T-helper 2 cell treated with Interferon-gamma antibody and Interleukin-4, amounts not matched to agents 5 μg/mL and 100 μg/mL, for 36 hours (primary cell): ENCODE results near the gene CSF3.
A peak's percentile ranks its signal among the peaks of the same experiment; 100 is the strongest.

Experiments used
- DNase-seq: peaks from one replicate; pipeline ENCODE4 v3.0.0; 2021; ENCODE audit warnings: low spot score
- H3K27ac Mint-ChIP-seq: one replicate; pipeline ENCODE4 v1.8.0; 2021; ENCODE audit warnings: mild to moderate bottlenecking, mixed read lengths
- H3K27me3 Mint-ChIP-seq: one replicate; pipeline ENCODE4 v1.8.0; 2021; ENCODE audit warnings: low read depth, mixed read lengths
- H3K36me3 Mint-ChIP-seq: one replicate; pipeline ENCODE4 v1.8.0; 2021; ENCODE audit warnings: low read depth, mixed read lengths
- H3K4me1 Mint-ChIP-seq: one replicate; pipeline ENCODE4 v1.8.0; 2021; ENCODE audit warnings: low read depth, mixed read lengths
- H3K4me3 Mint-ChIP-seq: one replicate; pipeline ENCODE4 v1.8.0; 2022; ENCODE audit warnings: mild to moderate bottlenecking, moderate library complexity, mixed read lengths
- H3K9me3 Mint-ChIP-seq: one replicate; pipeline ENCODE4 v1.8.0; 2021; ENCODE audit warnings: mixed read lengths

CSF3 gene

GRCh38 chr17:40038882-40039513 lies 23.8 kb downstream of the CSF3 start:
- DNase-seq = no peak
- Mint-ChIP-seq H3K27ac (no peak overlapping the region), H3K4me3 (no peak overlapping the region), H3K9me3 (no peaks in the 10 kb centered on the region), H3K27me3 (no peaks in the 10 kb centered on the region), H3K36me3 (peaks cover 2% of the 10 kb centered on the region), H3K4me1 (no peaks in the 10 kb centered on the region)

GRCh38 chr17:40041196-40041595 lies 26.0 kb downstream of the CSF3 start:
- H3K4me1 Mint-ChIP-seq = no peaks in the 10 kb centered on the region
- H3K27ac Mint-ChIP-seq = no peak overlapping the region
- no peaks in the 10 kb centered on the region for H3K27me3 Mint-ChIP-seq
- H3K4me3 Mint-ChIP-seq = no peak overlapping the region
- no peak for DNase-seq
- no peaks in the 10 kb centered on the region for H3K9me3 Mint-ChIP-seq
- peaks cover 2% of the 10 kb centered on the region for H3K36me3 Mint-ChIP-seq

- no peak overlapping the region for H3K4me3 Mint-ChIP-seq
- H3K27ac Mint-ChIP-seq = no peak overlapping the region
- no peaks in the 10 kb centered on the region for H3K9me3 Mint-ChIP-seq
- H3K36me3 Mint-ChIP-seq = peaks cover 7% of the 10 kb centered on the region
- no peak for DNase-seq
- H3K27me3 Mint-ChIP-seq = peaks cover 13% of the 10 kb centered on the region
- H3K4me1 Mint-ChIP-seq = peaks cover 13% of the 10 kb centered on the region
These were observed 41.3 kb downstream of the CSF3 start for GRCh38 chr17:40056379-40057015.

GRCh38 chr17:40058186-40058784 lies 43.0 kb downstream of the CSF3 start:
- H3K4me1 Mint-ChIP-seq = peaks cover 20% of the 10 kb centered on the region
- H3K4me3 Mint-ChIP-seq = no peak overlapping the region
- H3K9me3 Mint-ChIP-seq = no peaks in the 10 kb centered on the region
- no peak overlapping the region for H3K27ac Mint-ChIP-seq
- H3K27me3 Mint-ChIP-seq = peaks cover 23% of the 10 kb centered on the region
- DNase-seq = no peak
- peaks cover 1% of the 10 kb centered on the region for H3K36me3 Mint-ChIP-seq

GRCh38 chr17:40058865-40059264 lies 43.6 kb downstream of the CSF3 start:
- H3K27me3 Mint-ChIP-seq = peaks cover 28% of the 10 kb centered on the region
- H3K27ac Mint-ChIP-seq = no peak overlapping the region
- H3K9me3 Mint-ChIP-seq = no peaks in the 10 kb centered on the region
- peaks cover 22% of the 10 kb centered on the region for H3K4me1 Mint-ChIP-seq
- no peak overlapping the region for H3K4me3 Mint-ChIP-seq
- DNase-seq = no peak
- H3K36me3 Mint-ChIP-seq = peaks cover 1% of the 10 kb centered on the region

DNA sequence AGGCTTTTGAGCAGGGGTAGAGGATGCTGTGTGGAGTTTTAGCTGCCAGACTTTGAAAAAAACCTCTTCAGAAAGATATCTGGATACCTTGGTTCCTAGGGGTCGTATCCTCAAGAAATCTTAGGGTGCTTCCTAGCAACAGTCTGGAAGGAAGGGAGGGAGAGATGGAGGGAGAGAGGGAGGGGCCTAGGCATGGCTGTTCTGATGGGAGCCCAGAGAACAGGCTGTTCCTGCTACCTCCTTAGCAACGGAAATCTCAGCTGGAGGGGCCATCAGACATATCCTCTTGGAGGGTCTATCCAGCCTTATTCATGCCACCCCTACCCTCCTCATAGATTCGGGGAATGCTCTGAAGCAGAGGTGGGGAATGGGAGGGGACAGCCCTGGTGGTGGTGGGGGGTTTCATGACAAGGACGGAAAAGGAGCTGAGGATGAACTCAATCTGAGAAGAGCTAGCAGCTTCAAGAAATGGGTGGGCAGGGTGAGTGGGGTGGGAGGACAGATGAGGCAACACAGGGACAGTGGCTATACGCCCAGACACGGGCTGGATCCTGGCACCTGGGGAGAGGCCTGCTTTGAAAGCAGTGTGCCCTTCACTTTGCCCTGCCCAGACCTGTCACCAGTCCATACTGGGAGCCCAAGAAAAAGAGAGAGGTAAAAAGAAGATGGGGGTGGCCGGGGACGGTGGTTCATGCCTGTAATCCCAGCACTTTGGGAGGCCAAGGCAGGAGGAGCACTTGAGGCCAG lies 44.7 kb downstream of the CSF3 start:
- no peaks in the 10 kb centered on the region for H3K9me3 Mint-ChIP-seq
- no peak for DNase-seq
- no peaks in the 10 kb centered on the region for H3K36me3 Mint-ChIP-seq
- H3K4me3 Mint-ChIP-seq = no peak overlapping the region
- peaks cover 27% of the 10 kb centered on the region for H3K4me1 Mint-ChIP-seq
- H3K27ac Mint-ChIP-seq = no peak overlapping the region
- H3K27me3 Mint-ChIP-seq = peaks cover 37% of the 10 kb centered on the region

GRCh38 chr17:40060887-40061608 lies 45.8 kb downstream of the CSF3 start:
- no peaks in the 10 kb centered on the region for H3K9me3 Mint-ChIP-seq
- H3K27me3 Mint-ChIP-seq = peaks cover 41% of the 10 kb centered on the region
- H3K4me1 Mint-ChIP-seq = peaks cover 23% of the 10 kb centered on the region
- H3K27ac Mint-ChIP-seq = no peak overlapping the region
- peak overlapping the region; percentile 85 for H3K4me3 Mint-ChIP-seq
- DNase-seq = no peak
- H3K36me3 Mint-ChIP-seq = no peaks in the 10 kb centered on the region

- H3K36me3 Mint-ChIP-seq = no peaks in the 10 kb centered on the region
- no peak overlapping the region for H3K27ac Mint-ChIP-seq
- peaks cover 23% of the 10 kb centered on the region for H3K4me1 Mint-ChIP-seq
- H3K27me3 Mint-ChIP-seq = peaks cover 41% of the 10 kb centered on the region
- no peaks in the 10 kb centered on the region for H3K9me3 Mint-ChIP-seq
- H3K4me3 Mint-ChIP-seq = peak overlapping the region; percentile 85
- DNase-seq = no peak
These were observed 46.4 kb downstream of the CSF3 start for GRCh38 chr17:40061609-40062038.

- Mint-ChIP-seq H3K4me3 (peak within 1 kb of the TSS; percentile 85), H3K4me1 (peaks cover 27% of the 10 kb centered on the region), H3K27me3 (peaks cover 41% of the 10 kb centered on the region), H3K27ac (peak within 1 kb of the TSS; percentile 62), H3K9me3 (no peaks in the 10 kb centered on the region), H3K36me3 (no peaks in the 10 kb centered on the region)
- peak; percentile 64 for DNase-seq
These were observed 47.3 kb downstream of the CSF3 start, which contains the start of gene THRA for GRCh38 chr17:40062329-40063186. Gene THRA (plus strand): TSS chr17:40062965. CDS start chr17:40074489, 11,524 bp downstream.

- H3K4me1 Mint-ChIP-seq = peaks cover 31% of the 10 kb centered on the region
- H3K9me3 Mint-ChIP-seq = no peaks in the 10 kb centered on the region
- no peak for DNase-seq
- H3K27me3 Mint-ChIP-seq = peaks cover 39% of the 10 kb centered on the region
- H3K4me3 Mint-ChIP-seq = peak overlapping the region; percentile 82
- H3K27ac Mint-ChIP-seq = no peak overlapping the region
- no peaks in the 10 kb centered on the region for H3K36me3 Mint-ChIP-seq
These were observed 48.0 kb downstream of the CSF3 start for GRCh38 chr17:40063187-40063771.

- H3K27ac Mint-ChIP-seq = no peak overlapping the region
- H3K4me1 Mint-ChIP-seq = peaks cover 37% of the 10 kb centered on the region
- H3K36me3 Mint-ChIP-seq = no peaks in the 10 kb centered on the region
- H3K4me3 Mint-ChIP-seq = peak overlapping the region; percentile 82
- no peak for DNase-seq
- H3K27me3 Mint-ChIP-seq = peaks cover 38% of the 10 kb centered on the region
- no peaks in the 10 kb centered on the region for H3K9me3 Mint-ChIP-seq
These were observed 48.8 kb downstream of the CSF3 start for GRCh38 chr17:40063901-40064531.
